ENCODE data around the gene HOXD11. TPM values are rescaled to one million over a fixed set of nuclear protein-coding genes. Genes with fewer than 3 reads are reported as not detected.

HOXD11 gene
- total RNA-seq, 4 donors from 2014 or later: 0.24 TPM; not detected in 3

DNA sequence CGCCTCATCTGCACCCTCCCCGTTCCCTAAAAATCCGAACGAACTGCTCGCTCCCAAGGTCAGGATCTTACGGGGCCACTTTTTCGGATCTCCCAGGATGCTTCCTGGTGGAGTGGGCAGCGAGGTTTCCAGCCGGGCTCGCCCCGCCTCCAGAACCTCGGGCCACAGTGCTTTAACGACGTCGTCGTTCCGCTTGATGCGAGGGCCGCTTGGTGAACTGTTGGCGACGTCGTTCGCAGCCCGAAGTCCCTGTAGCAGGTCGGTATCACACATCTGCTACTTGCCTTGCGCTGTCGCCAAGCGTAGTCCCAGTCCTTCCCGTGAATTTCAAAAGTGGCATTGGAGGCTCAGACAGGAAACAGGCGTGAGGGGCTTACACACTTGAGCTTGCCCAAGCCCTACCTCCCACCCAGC, 38.7 kb upstream of the HOXD11 start:
- in situ Hi-C loops (cut with MboI; ENCODE audit: low sequenced_read_pairs in 4 of 4): no loop called here
- intact Hi-C loops (cut with DNase I; ENCODE audit: low total_unique reads): no loop called here
- TF ChIP-seq, protein P1, sequence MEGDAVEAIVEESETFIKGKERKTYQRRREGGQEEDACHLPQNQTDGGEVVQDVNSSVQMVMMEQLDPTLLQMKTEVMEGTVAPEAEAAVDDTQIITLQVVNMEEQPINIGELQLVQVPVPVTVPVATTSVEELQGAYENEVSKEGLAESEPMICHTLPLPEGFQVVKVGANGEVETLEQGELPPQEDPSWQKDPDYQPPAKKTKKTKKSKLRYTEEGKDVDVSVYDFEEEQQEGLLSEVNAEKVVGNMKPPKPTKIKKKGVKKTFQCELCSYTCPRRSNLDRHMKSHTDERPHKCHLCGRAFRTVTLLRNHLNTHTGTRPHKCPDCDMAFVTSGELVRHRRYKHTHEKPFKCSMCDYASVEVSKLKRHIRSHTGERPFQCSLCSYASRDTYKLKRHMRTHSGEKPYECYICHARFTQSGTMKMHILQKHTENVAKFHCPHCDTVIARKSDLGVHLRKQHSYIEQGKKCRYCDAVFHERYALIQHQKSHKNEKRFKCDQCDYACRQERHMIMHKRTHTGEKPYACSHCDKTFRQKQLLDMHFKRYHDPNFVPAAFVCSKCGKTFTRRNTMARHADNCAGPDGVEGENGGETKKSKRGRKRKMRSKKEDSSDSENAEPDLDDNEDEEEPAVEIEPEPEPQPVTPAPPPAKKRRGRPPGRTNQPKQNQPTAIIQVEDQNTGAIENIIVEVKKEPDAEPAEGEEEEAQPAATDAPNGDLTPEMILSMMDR (IDR thresholded peaks at IDR 0.05 in 4 of 5, conservative IDR thresholded peaks at IDR 0.05 in 1 of 5): no peak
- no peak for TF ChIP-seq POLR2A (IDR thresholded peaks at IDR 0.05)
- Histone ChIP-seq H3K4me3 (peak overlapping the region in 2 of 4 donors; percentile 44 to 50), H3K9me3 (no peaks in the 10 kb centered on the region), H3K36me3 (no peaks in the 10 kb centered on the region), H3K27me3 (peaks cover 72 to 78% (median 73%) of the 10 kb centered on the region in 3 donors), H3K27ac (no peak overlapping the region), H3K4me1 (peaks cover 5 to 25% of the 10 kb centered on the region in 2 donors)
- DNase-seq (no peak), ATAC-seq (no peak)

DNA sequence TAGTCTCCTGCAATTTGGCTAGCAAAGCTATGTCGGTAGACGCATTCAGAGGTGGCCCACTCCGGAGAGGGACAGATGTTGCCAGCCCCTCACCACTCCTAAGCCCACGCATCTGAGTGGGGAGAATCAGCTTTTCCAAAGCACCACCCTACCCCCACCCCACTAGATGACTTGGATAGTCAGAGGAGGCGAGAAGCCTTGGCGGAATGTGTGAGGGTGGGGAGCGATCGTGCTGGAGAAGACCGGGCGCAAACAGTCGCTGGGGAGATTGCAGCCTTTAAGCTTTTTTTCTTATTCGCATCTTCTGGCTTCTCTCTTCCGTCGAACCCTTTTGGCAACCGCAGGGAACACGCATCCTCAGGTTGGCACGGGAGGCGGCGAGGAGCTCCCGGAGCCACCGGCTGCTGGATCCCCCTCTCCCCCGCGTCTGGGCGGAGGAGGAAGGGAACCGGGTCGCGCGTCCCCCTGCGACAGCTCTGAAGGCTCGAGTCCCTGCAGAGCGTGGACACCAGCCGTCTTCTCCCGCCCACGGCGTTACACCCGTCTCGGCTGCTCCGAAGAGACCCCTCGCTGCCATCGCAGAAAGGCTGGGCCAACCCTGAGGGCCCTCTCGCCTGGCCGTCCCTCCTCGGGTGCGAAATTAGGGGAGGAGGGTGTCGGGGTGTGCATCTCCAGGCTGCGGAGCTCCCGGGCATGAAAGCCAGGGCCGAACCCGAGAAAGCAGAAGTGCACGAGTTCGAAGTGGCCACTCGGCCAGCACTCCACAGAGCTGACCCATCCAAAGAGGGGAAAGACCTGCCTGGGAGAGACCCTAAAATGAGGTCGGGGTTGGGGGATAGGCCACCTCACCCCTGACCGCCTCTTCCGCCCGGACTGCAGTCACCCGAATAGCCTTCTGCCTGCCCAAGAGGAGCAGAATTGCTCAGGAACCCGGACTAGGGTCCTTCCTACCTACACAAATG, 35.5 kb upstream of the HOXD11 start:
- Histone ChIP-seq H3K4me1 (peaks cover 5 to 25% of the 10 kb centered on the region in 2 donors), H3K36me3 (no peaks in the 10 kb centered on the region), H3K27ac (no peak overlapping the region), H3K4me3 (no peak overlapping the region), H3K27me3 (peaks cover 98 to 100% (median 100%) of the 10 kb centered on the region in 3 donors), H3K9me3 (no peaks in the 10 kb centered on the region)
- in situ Hi-C loops (cut with MboI; ENCODE audit: low sequenced_read_pairs in 4 of 4) (loop anchor here in 2 of 4 donors (10.0 kb wide), 1 partner anchor 387 kb away; no protein-coding TSS in a partner anchor), intact Hi-C loops (cut with DNase I; ENCODE audit: low total_unique reads) (no loop called here)
- ATAC-seq: no peak
- no peak for TF ChIP-seq POLR2A (IDR thresholded peaks at IDR 0.05)
- TF ChIP-seq, protein P1 (IDR thresholded peaks at IDR 0.05 in 4 of 5, conservative IDR thresholded peaks at IDR 0.05 in 1 of 5): no peak
- DNase-seq: no peak

DNA sequence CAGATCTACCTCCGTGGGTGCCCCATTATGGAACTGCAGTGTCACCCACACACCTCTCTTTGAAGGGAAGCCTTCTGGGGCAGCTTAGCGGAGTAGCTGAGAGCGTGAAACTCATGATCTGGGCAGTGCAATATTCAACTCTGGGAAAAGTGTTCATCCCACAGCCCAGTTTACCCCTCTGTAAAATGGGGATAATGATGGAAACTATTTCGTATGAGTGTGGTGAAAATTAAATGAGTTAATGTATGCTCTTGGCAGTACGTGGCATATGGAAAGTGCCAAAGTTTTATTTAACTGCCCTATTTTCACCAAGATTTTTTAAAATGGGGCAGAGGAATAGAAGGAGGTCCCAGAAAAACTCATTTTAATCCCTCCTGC, 34.8 kb upstream of the HOXD11 start:
- intact Hi-C loops (cut with DNase I; ENCODE audit: low total_unique reads): no loop called here
- Histone ChIP-seq H3K9me3 (no peaks in the 10 kb centered on the region), H3K4me1 (peaks cover 3 to 19% of the 10 kb centered on the region in 2 donors), H3K27ac (no peak overlapping the region), H3K4me3 (no peak overlapping the region), H3K36me3 (no peaks in the 10 kb centered on the region), H3K27me3 (peaks cover 98 to 100% (median 100%) of the 10 kb centered on the region in 3 donors)
- no peak for TF ChIP-seq POLR2A (IDR thresholded peaks at IDR 0.05)
- TF ChIP-seq, protein P1 (IDR thresholded peaks at IDR 0.05 in 4 of 5, conservative IDR thresholded peaks at IDR 0.05 in 1 of 5): no peak
- in situ Hi-C loops (cut with MboI; ENCODE audit: low sequenced_read_pairs in 4 of 4): loop anchor here in 2 of 4 donors (10.0 kb wide), 1 partner anchor 387 kb away; no protein-coding TSS in a partner anchor
- DNase-seq (no peak), ATAC-seq (no peak)

DNA sequence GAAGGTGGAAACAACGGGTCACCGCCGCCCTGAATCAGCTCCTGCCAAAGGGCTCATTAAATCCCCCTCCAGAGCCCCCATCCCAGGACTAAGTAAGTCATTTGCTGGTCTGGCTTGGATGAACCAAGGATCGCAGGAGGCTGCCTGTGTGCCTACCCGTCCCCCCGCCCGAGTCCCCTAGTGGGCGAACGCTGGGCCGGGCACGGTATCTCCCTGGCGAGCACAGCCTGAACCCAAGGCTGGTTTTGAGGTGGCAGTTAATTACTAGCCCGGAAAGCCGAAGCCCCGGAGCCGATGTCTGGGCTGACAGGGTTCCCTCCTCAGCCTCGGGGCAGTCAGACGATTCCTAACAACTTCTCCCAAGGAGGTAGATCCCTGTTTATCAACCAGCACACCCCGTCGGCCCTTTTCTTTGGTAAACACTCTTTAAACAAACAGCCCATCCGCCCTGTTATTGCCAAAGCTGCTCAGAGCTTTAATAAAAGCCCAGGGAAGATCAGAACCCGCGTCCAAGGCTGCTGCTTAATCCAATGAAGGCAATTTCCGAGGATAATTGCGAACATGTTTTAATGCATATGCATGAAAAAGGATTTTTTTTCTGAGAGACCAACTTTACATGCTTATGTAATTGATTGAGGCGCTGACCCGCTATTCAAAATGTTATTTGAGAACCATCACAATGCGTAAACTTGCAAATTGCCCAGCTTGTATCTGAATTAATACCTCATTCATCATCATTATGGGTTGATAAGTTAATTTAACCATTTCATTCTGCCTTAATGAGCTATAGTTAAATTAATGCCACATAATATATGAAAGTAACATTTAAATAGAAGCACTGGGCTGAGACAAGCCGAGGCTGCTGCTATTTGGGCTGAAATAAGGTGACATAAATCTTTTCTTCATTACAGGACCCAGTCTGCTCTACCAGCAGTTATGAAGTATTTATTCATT, 33.9 kb upstream of the HOXD11 start:
- Histone ChIP-seq H3K4me1 (peaks cover 0 to 10% of the 10 kb centered on the region in 2 donors), H3K9me3 (no peaks in the 10 kb centered on the region), H3K27ac (no peak overlapping the region), H3K4me3 (no peak overlapping the region), H3K36me3 (no peaks in the 10 kb centered on the region), H3K27me3 (peaks cover 97 to 100% (median 100%) of the 10 kb centered on the region in 3 donors)
- in situ Hi-C loops (cut with MboI; ENCODE audit: low sequenced_read_pairs in 4 of 4): loop anchor here in 2 of 4 donors (10.0 kb wide), 1 partner anchor 388 kb away; no protein-coding TSS in a partner anchor
- no peak for DNase-seq
- intact Hi-C loops (cut with DNase I; ENCODE audit: low total_unique reads): no loop called here
- TF ChIP-seq, protein P1 (IDR thresholded peaks at IDR 0.05 in 4 of 5, conservative IDR thresholded peaks at IDR 0.05 in 1 of 5): no peak
- no peak for TF ChIP-seq POLR2A (IDR thresholded peaks at IDR 0.05)
- no peak for ATAC-seq

Measured in gastrocnemius medialis (tissue), 4 donors.